ENCODE data around the gene U2AF1. TPM values are rescaled to one million over a fixed set of nuclear protein-coding genes. Genes with fewer than 3 reads are reported as not detected.
"Not testable (repeated sequence)": the region's sequence is repeated elsewhere in the genome, so short reads cannot be mapped to it uniquely, and the experiment has no call there.

U2AF1 gene
- polyA plus RNA-seq, 1 of the 3 experiments (the other 2 are of a cell fraction) = 206 TPM

- H3F3A ChIP-seq (replicated peaks; ENCODE audit: insufficient read depth); H3K36me3 ChIP-seq (replicated peaks in 1 of 2; ENCODE audit: control insufficient read depth in 1 of 2, insufficient read depth in 2 of 2, low read length in 1 of 2); H3K4me1 ChIP-seq (ENCODE audit: control insufficient read depth in 1 of 2, insufficient read depth in 2 of 2, low read depth in 1 of 2, low read length in 1 of 2); H3K4me2 ChIP-seq; DNase-seq; H3K79me2 ChIP-seq (ENCODE audit: insufficient read depth); H3K9me2 ChIP-seq; H3K27ac ChIP-seq (ENCODE audit: low read depth in 2 of 2, low read length in 1 of 2); H3K4me3 ChIP-seq (ENCODE audit: low read depth in 2 of 2, low read length in 1 of 2); H3K9ac ChIP-seq; H4K20me1 ChIP-seq (ENCODE audit: insufficient read depth); CTCF ChIA-PET; POLR2A ChIA-PET; H3K9me3 ChIP-seq; H2AFZ ChIP-seq (ENCODE audit: low read depth); H3K27me3 ChIP-seq (ENCODE audit: insufficient read depth): not testable (repeated sequence)
- WGBS (ENCODE audit: low lambda C conversion rate) = no CpG with 5 or more reads among the region's 17 CpGs
Observed at GRCh38 chr21:43107794-43108137, 396 bp upstream of the U2AF1 start.

- H4K20me1 ChIP-seq (ENCODE audit: insufficient read depth); H3K4me3 ChIP-seq (ENCODE audit: low read depth in 2 of 2, low read length in 1 of 2); DNase-seq; H3F3A ChIP-seq (replicated peaks; ENCODE audit: insufficient read depth); CTCF ChIA-PET; H2AFZ ChIP-seq (ENCODE audit: low read depth); H3K36me3 ChIP-seq (replicated peaks in 1 of 2; ENCODE audit: control insufficient read depth in 1 of 2, insufficient read depth in 2 of 2, low read length in 1 of 2); H3K9me3 ChIP-seq; H3K79me2 ChIP-seq (ENCODE audit: insufficient read depth); POLR2A ChIA-PET; H3K27me3 ChIP-seq (ENCODE audit: insufficient read depth); H3K4me1 ChIP-seq (ENCODE audit: control insufficient read depth in 1 of 2, insufficient read depth in 2 of 2, low read depth in 1 of 2, low read length in 1 of 2); H3K4me2 ChIP-seq; H3K9me2 ChIP-seq; H3K9ac ChIP-seq; H3K27ac ChIP-seq (ENCODE audit: low read depth in 2 of 2, low read length in 1 of 2): not testable (repeated sequence)
- WGBS (ENCODE audit: low lambda C conversion rate) = 57% methylated on average over 1 of the region's 5 CpGs
Observed at GRCh38 chr21:43104642-43105041, 2.7 kb downstream of the U2AF1 start.

GRCh38 chr21:43102281-43102680 is 5.1 kb downstream of the U2AF1 start:
- H3K4me3 ChIP-seq (ENCODE audit: low read depth in 2 of 2, low read length in 1 of 2); DNase-seq; H3K27ac ChIP-seq (ENCODE audit: low read depth in 2 of 2, low read length in 1 of 2); H3F3A ChIP-seq (replicated peaks; ENCODE audit: insufficient read depth); H3K9me3 ChIP-seq; H3K79me2 ChIP-seq (ENCODE audit: insufficient read depth); CTCF ChIA-PET; H3K4me1 ChIP-seq (ENCODE audit: control insufficient read depth in 1 of 2, insufficient read depth in 2 of 2, low read depth in 1 of 2, low read length in 1 of 2); H3K9me2 ChIP-seq; H4K20me1 ChIP-seq (ENCODE audit: insufficient read depth); POLR2A ChIA-PET; H2AFZ ChIP-seq (ENCODE audit: low read depth); H3K9ac ChIP-seq; H3K27me3 ChIP-seq (ENCODE audit: insufficient read depth); H3K4me2 ChIP-seq; H3K36me3 ChIP-seq (replicated peaks in 1 of 2; ENCODE audit: control insufficient read depth in 1 of 2, insufficient read depth in 2 of 2, low read length in 1 of 2): not testable (repeated sequence)
- no CpG with 5 or more reads among the region's 4 CpGs for WGBS (ENCODE audit: low lambda C conversion rate)

- H3F3A ChIP-seq (replicated peaks; ENCODE audit: insufficient read depth); H3K79me2 ChIP-seq (ENCODE audit: insufficient read depth); H3K4me3 ChIP-seq (ENCODE audit: low read depth in 2 of 2, low read length in 1 of 2); H3K9me3 ChIP-seq; H4K20me1 ChIP-seq (ENCODE audit: insufficient read depth); H3K4me1 ChIP-seq (ENCODE audit: control insufficient read depth in 1 of 2, insufficient read depth in 2 of 2, low read depth in 1 of 2, low read length in 1 of 2); H2AFZ ChIP-seq (ENCODE audit: low read depth); POLR2A ChIA-PET; H3K9me2 ChIP-seq; CTCF ChIA-PET; H3K9ac ChIP-seq; H3K4me2 ChIP-seq; H3K27me3 ChIP-seq (ENCODE audit: insufficient read depth); H3K27ac ChIP-seq (ENCODE audit: low read depth in 2 of 2, low read length in 1 of 2); DNase-seq; H3K36me3 ChIP-seq (replicated peaks in 1 of 2; ENCODE audit: control insufficient read depth in 1 of 2, insufficient read depth in 2 of 2, low read length in 1 of 2): not testable (repeated sequence)
- WGBS (ENCODE audit: low lambda C conversion rate) = no CpG with 5 or more reads among the region's 5 CpGs
Observed at GRCh38 chr21:43101676-43102075, 5.7 kb downstream of the U2AF1 start.

GRCh38 chr21:43101000-43101399 is 6.4 kb downstream of the U2AF1 start:
- H3K27ac ChIP-seq (ENCODE audit: low read depth in 2 of 2, low read length in 1 of 2); H3K9ac ChIP-seq; H3F3A ChIP-seq (replicated peaks; ENCODE audit: insufficient read depth); H3K4me3 ChIP-seq (ENCODE audit: low read depth in 2 of 2, low read length in 1 of 2); H3K9me3 ChIP-seq; H2AFZ ChIP-seq (ENCODE audit: low read depth); H3K4me2 ChIP-seq; H3K36me3 ChIP-seq (replicated peaks in 1 of 2; ENCODE audit: control insufficient read depth in 1 of 2, insufficient read depth in 2 of 2, low read length in 1 of 2); H3K4me1 ChIP-seq (ENCODE audit: control insufficient read depth in 1 of 2, insufficient read depth in 2 of 2, low read depth in 1 of 2, low read length in 1 of 2); DNase-seq; H3K79me2 ChIP-seq (ENCODE audit: insufficient read depth); H3K27me3 ChIP-seq (ENCODE audit: insufficient read depth); H3K9me2 ChIP-seq; POLR2A ChIA-PET; H4K20me1 ChIP-seq (ENCODE audit: insufficient read depth); CTCF ChIA-PET: not testable (repeated sequence)
- WGBS (ENCODE audit: low lambda C conversion rate) = no CpG with 5 or more reads among the region's 7 CpGs

- H3K79me2 ChIP-seq (ENCODE audit: insufficient read depth); H3K4me1 ChIP-seq (ENCODE audit: control insufficient read depth in 1 of 2, insufficient read depth in 2 of 2, low read depth in 1 of 2, low read length in 1 of 2); DNase-seq; H2AFZ ChIP-seq (ENCODE audit: low read depth); H3K27ac ChIP-seq (ENCODE audit: low read depth in 2 of 2, low read length in 1 of 2); H3K27me3 ChIP-seq (ENCODE audit: insufficient read depth); CTCF ChIA-PET; H3K4me3 ChIP-seq (ENCODE audit: low read depth in 2 of 2, low read length in 1 of 2); H3K9ac ChIP-seq; H4K20me1 ChIP-seq (ENCODE audit: insufficient read depth); H3K36me3 ChIP-seq (replicated peaks in 1 of 2; ENCODE audit: control insufficient read depth in 1 of 2, insufficient read depth in 2 of 2, low read length in 1 of 2); H3K9me2 ChIP-seq; H3F3A ChIP-seq (replicated peaks; ENCODE audit: insufficient read depth); H3K9me3 ChIP-seq; POLR2A ChIA-PET; H3K4me2 ChIP-seq: not testable (repeated sequence)
- no CpG with 5 or more reads among the region's 16 CpGs for WGBS (ENCODE audit: low lambda C conversion rate)
Observed at GRCh38 chr21:43091979-43092614, 15.3 kb downstream of the U2AF1 start.

GRCh38 chr21:43090947-43091346 is 16.4 kb downstream of the U2AF1 start:
- H3K27me3 ChIP-seq (ENCODE audit: insufficient read depth); H3K79me2 ChIP-seq (ENCODE audit: insufficient read depth); H3K9me3 ChIP-seq; H3K9ac ChIP-seq; H3K36me3 ChIP-seq (replicated peaks in 1 of 2; ENCODE audit: control insufficient read depth in 1 of 2, insufficient read depth in 2 of 2, low read length in 1 of 2); H3K9me2 ChIP-seq; H3K4me1 ChIP-seq (ENCODE audit: control insufficient read depth in 1 of 2, insufficient read depth in 2 of 2, low read depth in 1 of 2, low read length in 1 of 2); H3F3A ChIP-seq (replicated peaks; ENCODE audit: insufficient read depth); CTCF ChIA-PET; H3K4me2 ChIP-seq; H3K27ac ChIP-seq (ENCODE audit: low read depth in 2 of 2, low read length in 1 of 2); H4K20me1 ChIP-seq (ENCODE audit: insufficient read depth); H2AFZ ChIP-seq (ENCODE audit: low read depth); POLR2A ChIA-PET; H3K4me3 ChIP-seq (ENCODE audit: low read depth in 2 of 2, low read length in 1 of 2); DNase-seq: not testable (repeated sequence)
- no CpG with 5 or more reads among the region's 3 CpGs for WGBS (ENCODE audit: low lambda C conversion rate)
